H9 (cell line): Measurements from ENCODE around the gene LRRIQ4. TPM values are rescaled to one million over a fixed set of nuclear protein-coding genes. Genes with fewer than 3 reads are reported as not detected.

ENCODE experiments used
- DNase-seq: peaks from one replicate; pipeline ENCODE4 v3.0.0-alpha.2; 2017
- H2AFZ ChIP-seq: one replicate; pipeline ENCODE4 v1.6.1; 2013; ENCODE audit warnings: mild to moderate bottlenecking, low read length, control low read depth, moderate library complexity
- H2AK5ac ChIP-seq: 2 replicates; pipeline ENCODE4 v1.6.1; 2013; ENCODE audit warnings: low read length, control low read depth, mixed read lengths; ENCODE audit not compliant: insufficient read length
- H2BK120ac ChIP-seq: one replicate; pipeline ENCODE4 v1.6.1; 2013; ENCODE audit warnings: low read depth, mild to moderate bottlenecking, low read length, control low read depth, inconsistent platforms; ENCODE audit not compliant: poor library complexity, severe bottlenecking
- H2BK12ac ChIP-seq: 2 replicates; pipeline ENCODE4 v1.6.1; 2013; ENCODE audit warnings: low read length, control low read depth, mixed read lengths, low read depth; ENCODE audit not compliant: insufficient read length
- H2BK15ac ChIP-seq: 2 replicates; pipeline ENCODE4 v1.6.1; 2013; ENCODE audit warnings: low read depth, low read length, control low read depth
- H2BK20ac ChIP-seq: one replicate; pipeline ENCODE4 v1.6.1; 2013; ENCODE audit warnings: low read depth, mild to moderate bottlenecking, low read length, control low read depth, inconsistent platforms; ENCODE audit not compliant: poor library complexity, severe bottlenecking
- H2BK5ac ChIP-seq: 2 replicates; pipeline ENCODE4 v1.6.1; 2013; ENCODE audit warnings: low read length, control low read depth, mixed read lengths; ENCODE audit not compliant: insufficient read length
- H3K14ac ChIP-seq: 2 replicates; pipeline ENCODE4 v1.6.1; 2013; ENCODE audit warnings: low read length, control low read depth; ENCODE audit not compliant: insufficient read depth
- H3K18ac ChIP-seq: 2 replicates; pipeline ENCODE4 v1.6.1; 2013; ENCODE audit warnings: low read depth, mild to moderate bottlenecking, mixed read lengths, low read length, control low read depth; ENCODE audit not compliant: insufficient read length
- H3K23ac ChIP-seq: 2 replicates; pipeline ENCODE4 v1.6.1; 2013; ENCODE audit warnings: low read length, control low read depth, mixed read lengths, low read depth; ENCODE audit not compliant: insufficient read length
- H3K23me2 ChIP-seq: 2 replicates; pipeline ENCODE4 v1.6.1; 2013; ENCODE audit warnings: low read depth, mild to moderate bottlenecking, mixed read lengths, low read length, control low read depth; ENCODE audit not compliant: insufficient read length, poor library complexity, severe bottlenecking
- H3K27ac ChIP-seq: 2 replicates; pipeline ENCODE4 v1.5.1; 2013; ENCODE audit warnings: low read length, control low read depth, mixed read lengths, low read depth; ENCODE audit not compliant: insufficient read length
- H3K27me3 ChIP-seq: 2 replicates; pipeline ENCODE4 v1.6.1; 2013; ENCODE audit warnings: low read length, control low read depth, inconsistent platforms; ENCODE audit not compliant: insufficient read depth
- H3K4ac ChIP-seq: 2 replicates; pipeline ENCODE4 v1.6.1; 2013; ENCODE audit warnings: low read depth, mild to moderate bottlenecking, control low read depth, inconsistent platforms, low read length, moderate library complexity
- H3K4me1 ChIP-seq: 2 replicates; pipeline ENCODE4 v1.6.1; 2013; ENCODE audit warnings: low read length, control low read depth, inconsistent platforms; ENCODE audit not compliant: insufficient read depth
- H3K4me2 ChIP-seq: 2 replicates; pipeline ENCODE4 v1.6.1; 2013; ENCODE audit warnings: low read length, control low read depth, mixed read lengths; ENCODE audit not compliant: insufficient read length, insufficient read depth
- H3K56ac ChIP-seq: 2 replicates; pipeline ENCODE4 v1.6.1; 2013; ENCODE audit warnings: low read depth, mild to moderate bottlenecking, mixed read lengths, low read length, control low read depth; ENCODE audit not compliant: insufficient read length
- H3K79me1 ChIP-seq: 2 replicates; pipeline ENCODE4 v1.6.1; 2013; ENCODE audit warnings: low read depth, mild to moderate bottlenecking, moderate library complexity, low read length, control low read depth, inconsistent platforms; ENCODE audit not compliant: insufficient read depth, poor library complexity, severe bottlenecking
- H3K79me2 ChIP-seq: 2 replicates; pipeline ENCODE4 v1.6.1; 2013; ENCODE audit warnings: low read length, control low read depth, inconsistent platforms; ENCODE audit not compliant: insufficient read depth
- H3K9ac ChIP-seq: 2 replicates; pipeline ENCODE4 v1.6.1; 2013; ENCODE audit warnings: low read length, control low read depth, mixed read lengths; ENCODE audit not compliant: insufficient read length; ENCODE audit errors: extremely low read depth
- H3K9me3 ChIP-seq: one replicate; pipeline ENCODE4 v1.6.1; 2013; ENCODE audit warnings: low read depth, low read length, inconsistent platforms; ENCODE audit not compliant: control insufficient read depth
- H3T11ph ChIP-seq: one replicate; pipeline ENCODE4 v1.6.1; 2013; ENCODE audit warnings: mild to moderate bottlenecking, low read length, control low read depth, inconsistent platforms
- H4K20me1 ChIP-seq: one replicate; pipeline ENCODE4 v1.6.1; 2013; ENCODE audit not compliant: control insufficient read depth, insufficient read length, insufficient read depth
- H4K5ac ChIP-seq: 2 replicates; pipeline ENCODE4 v1.6.1; 2013; ENCODE audit warnings: low read depth, mild to moderate bottlenecking, mixed read lengths, low read length, control low read depth; ENCODE audit not compliant: insufficient read length
- H4K8ac ChIP-seq: replicated peaks from 2 replicates; pipeline ENCODE4 v1.6.1; 2013; ENCODE audit warnings: low read length, control low read depth, mixed read lengths, low read depth; ENCODE audit not compliant: insufficient read length
- H4K91ac ChIP-seq: 2 replicates; pipeline ENCODE4 v1.6.1; 2013; ENCODE audit warnings: low read depth, mild to moderate bottlenecking, moderate library complexity, mixed read lengths, low read length, control low read depth; ENCODE audit not compliant: insufficient read length
- H3K27ac Mint-ChIP-seq, 3 experiments: 2 replicates in 2 of 3; 3 replicates in 1 of 3; pipeline ENCODE4 v1.8.0; 2020 to 2021; ENCODE audit warnings: mixed read lengths in 3 of 3, mild to moderate bottlenecking in 1 of 3, moderate library complexity in 1 of 3
- H3K27me3 Mint-ChIP-seq: 2 replicates; pipeline ENCODE4 v1.8.0; 2021; ENCODE audit warnings: low read depth, mild to moderate bottlenecking, moderate library complexity, mixed read lengths
- H3K36me3 Mint-ChIP-seq, 3 experiments: 2 replicates in 2 of 3; 3 replicates in 1 of 3; pipeline ENCODE4 v1.8.0; 2020 to 2021; ENCODE audit warnings: low read depth in 3 of 3, mixed read lengths in 3 of 3; ENCODE audit not compliant: insufficient read depth in 1 of 3
- H3K4me1 Mint-ChIP-seq, 2 experiments: 2 replicates each; pipeline ENCODE4 v1.8.0; 2020; ENCODE audit warnings: mixed read lengths in 2 of 2
- H3K4me3 Mint-ChIP-seq, 2 experiments: 2 replicates in 1 of 2; 3 replicates in 1 of 2; pipeline ENCODE4 v1.8.0; 2020 to 2021; ENCODE audit warnings: mild to moderate bottlenecking in 2 of 2, mixed read lengths in 2 of 2, moderate library complexity in 1 of 2
- H3K9me3 Mint-ChIP-seq, 2 experiments: 2 replicates in 1 of 2; 3 replicates in 1 of 2; pipeline ENCODE4 v1.8.0; 2020; ENCODE audit warnings: mild to moderate bottlenecking in 2 of 2, mixed read lengths in 2 of 2, moderate library complexity in 1 of 2
- WGBS: extraction: QIAGEN DNeasy Blood & Tissue Kit; methylation state at CpG from one replicate; pipeline ENCODE4 v1.1.7; 2013; ENCODE audit warnings: missing lambda C conversion rate, low lambda C conversion rate, mixed read lengths; ENCODE audit not compliant: insufficient read length; ENCODE audit errors: extremely low coverage; 5-methylcytosine and 5-hydroxymethylcytosine counted together
- total RNA-seq: library from RNA; stranded (reverse); gene quantifications from 2 replicates; pipeline ENCODE4 v1.2.1, GENCODE V29; 2021
- TF ChIP-seq, protein P1 (sequence below): fragments of 200-600 bp; sonication (generic); conservative IDR thresholded peaks from 3 replicates; pipeline ENCODE4 v1.8.0; 2021; ENCODE audit warnings: antibody characterized with exemption, mild to moderate bottlenecking

Gene LRRIQ4
- total RNA-seq, 1 experiment from 2014 or later = not detected

DNA sequence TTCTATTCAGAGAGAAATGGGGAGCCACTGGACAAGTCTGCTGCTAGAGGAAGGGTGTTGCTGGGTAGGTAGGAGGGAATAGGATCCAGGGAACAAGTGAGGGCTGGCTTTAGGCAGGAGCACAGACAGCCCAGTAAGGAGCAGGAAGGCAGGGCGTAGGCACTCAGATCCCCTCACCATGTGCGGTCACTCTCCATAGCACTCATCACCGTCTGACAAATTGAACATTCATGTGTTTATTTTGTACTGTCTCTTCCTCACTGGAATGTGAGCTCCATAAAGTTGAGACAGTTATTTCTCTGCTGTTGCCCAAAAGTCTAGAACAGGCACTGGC, 24.2 kb downstream of the LRRIQ4 start:
- Histone ChIP-seq H2BK20ac (no peak overlapping the region), H3K27me3 (no peaks in the 10 kb centered on the region), H3K4me1 (no peaks in the 10 kb centered on the region), H3K56ac (no peak overlapping the region), H3K23me2 (no peaks in the 10 kb centered on the region), H3K9ac (no peak overlapping the region), H2BK5ac (no peak overlapping the region), H3K18ac (no peak overlapping the region), H3K79me1 (no peaks in the 10 kb centered on the region), H4K91ac (no peak overlapping the region), H3K9me3 (no peaks in the 10 kb centered on the region), H4K20me1 (no peaks in the 10 kb centered on the region), H3K4me2 (no peak overlapping the region), H3K23ac (no peak overlapping the region), H2AFZ (no peak overlapping the region), H4K8ac (no peak overlapping the region), H2BK120ac (no peak overlapping the region), H2BK15ac (no peak overlapping the region), H3K27ac (no peak overlapping the region), H3K14ac (no peak overlapping the region), H2AK5ac (no peak overlapping the region), H3K79me2 (no peaks in the 10 kb centered on the region), H3T11ph (no peak overlapping the region), H4K5ac (no peak overlapping the region), H3K4ac (no peak overlapping the region), H2BK12ac (no peak overlapping the region)
- no peaks in the 10 kb centered on the region for H3K27me3 Mint-ChIP-seq
- no peak overlapping the region for H3K4me3 Mint-ChIP-seq
- H3K36me3 Mint-ChIP-seq = no peaks in the 10 kb centered on the region
- peaks cover 7 to 11% of the 10 kb centered on the region in 2 experiments for H3K4me1 Mint-ChIP-seq
- no CpG with 5 or more reads among the region's 3 CpGs for WGBS
- TF ChIP-seq, protein P1, sequence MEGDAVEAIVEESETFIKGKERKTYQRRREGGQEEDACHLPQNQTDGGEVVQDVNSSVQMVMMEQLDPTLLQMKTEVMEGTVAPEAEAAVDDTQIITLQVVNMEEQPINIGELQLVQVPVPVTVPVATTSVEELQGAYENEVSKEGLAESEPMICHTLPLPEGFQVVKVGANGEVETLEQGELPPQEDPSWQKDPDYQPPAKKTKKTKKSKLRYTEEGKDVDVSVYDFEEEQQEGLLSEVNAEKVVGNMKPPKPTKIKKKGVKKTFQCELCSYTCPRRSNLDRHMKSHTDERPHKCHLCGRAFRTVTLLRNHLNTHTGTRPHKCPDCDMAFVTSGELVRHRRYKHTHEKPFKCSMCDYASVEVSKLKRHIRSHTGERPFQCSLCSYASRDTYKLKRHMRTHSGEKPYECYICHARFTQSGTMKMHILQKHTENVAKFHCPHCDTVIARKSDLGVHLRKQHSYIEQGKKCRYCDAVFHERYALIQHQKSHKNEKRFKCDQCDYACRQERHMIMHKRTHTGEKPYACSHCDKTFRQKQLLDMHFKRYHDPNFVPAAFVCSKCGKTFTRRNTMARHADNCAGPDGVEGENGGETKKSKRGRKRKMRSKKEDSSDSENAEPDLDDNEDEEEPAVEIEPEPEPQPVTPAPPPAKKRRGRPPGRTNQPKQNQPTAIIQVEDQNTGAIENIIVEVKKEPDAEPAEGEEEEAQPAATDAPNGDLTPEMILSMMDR = no peak
- DNase-seq = no peak
- no peaks in the 10 kb centered on the region for H3K9me3 Mint-ChIP-seq
- H3K27ac Mint-ChIP-seq = peak overlapping the region; percentile 25 to 65 (median 38); a peak in 5 of 7 replicates
